CD14-positive monocyte (primary cell): ENCODE results near the gene KDELR1. TPM values are rescaled to one million over a fixed set of nuclear protein-coding genes. Genes with fewer than 3 reads are reported as not detected.
"Not testable (repeated sequence)": the region's sequence is repeated elsewhere in the genome, so short reads cannot be mapped to it uniquely, and the experiment has no call there.

Source experiments
- DNase-seq, 3 donors: peaks; one replicate each; pipeline ENCODE4 v3.0.0-alpha.2; 2011 to 2022
- H2AFZ ChIP-seq: 2 replicates; pipeline ENCODE4 v1.6.0; 2012; ENCODE audit warnings: mild to moderate bottlenecking, low read depth, low read length, inconsistent platforms; ENCODE audit not compliant: insufficient read depth, poor library complexity, severe bottlenecking
- H3K27ac ChIP-seq, 2 donors: 1 replicate in 1 of 2; 2 replicates in 1 of 2; pipeline ENCODE4 v1.5.1; 2012 to 2013; ENCODE audit warnings: low read length in 2 of 2, control low read depth in 1 of 2, inconsistent platforms in 1 of 2, low read depth in 1 of 2, mild to moderate bottlenecking in 1 of 2
- H3K27me3 ChIP-seq, 2 donors: one replicate each; pipeline versions ENCODE4 v1.6.0 to v1.6.1; 2011 to 2013; ENCODE audit warnings: low read length in 2 of 2; ENCODE audit not compliant: control insufficient read depth in 2 of 2, insufficient read depth in 2 of 2
- H3K36me3 ChIP-seq, 2 donors: replicated peaks in 1 of 2; 1 replicate in 1 of 2; 2 replicates in 1 of 2; pipeline versions ENCODE4 v1.5.1 to v1.6.1; 2012 to 2013; ENCODE audit warnings: low read length in 2 of 2, control low read depth in 1 of 2, inconsistent platforms in 1 of 2, mild to moderate bottlenecking in 1 of 2; ENCODE audit not compliant: insufficient read depth in 2 of 2, control insufficient read depth in 1 of 2
- H3K4me1 ChIP-seq, 2 donors: 1 replicate in 1 of 2; 2 replicates in 1 of 2; pipeline versions ENCODE4 v1.5.1 to v1.6.1; 2012 to 2013; ENCODE audit warnings: low read length in 2 of 2, control low read depth in 1 of 2, inconsistent platforms in 1 of 2, mild to moderate bottlenecking in 1 of 2, moderate library complexity in 1 of 2; ENCODE audit not compliant: insufficient read depth in 2 of 2, control insufficient read depth in 1 of 2
- H3K4me2 ChIP-seq: replicated peaks from 2 replicates; pipeline ENCODE3; 2012; ENCODE audit warnings: low read length, moderate library complexity, mild to moderate bottlenecking; ENCODE audit not compliant: poor library complexity, severe bottlenecking; ENCODE audit errors: extremely low read depth
- H3K4me3 ChIP-seq, 3 experiments: fragments of 200-600 bp in 1 of 3; sonication (generic) in 1 of 3; replicated peaks in 1 of 3; 1 replicate in 2 of 3; 2 replicates in 1 of 3; pipeline ENCODE4 v1.5.1; 2011 to 2013; ENCODE audit warnings: low read length in 3 of 3, mild to moderate bottlenecking in 3 of 3, control low read depth in 2 of 3, low read depth in 2 of 3, inconsistent platforms in 1 of 3, moderate library complexity in 1 of 3
- H3K79me2 ChIP-seq: 2 replicates; pipeline ENCODE4 v1.6.0; 2012; ENCODE audit warnings: mild to moderate bottlenecking, control low read depth, inconsistent platforms, low read length, moderate library complexity; ENCODE audit not compliant: insufficient read depth
- H3K9ac ChIP-seq: 2 replicates; pipeline ENCODE4 v1.6.0; 2017; ENCODE audit warnings: low read length, mild to moderate bottlenecking; ENCODE audit not compliant: insufficient read depth, poor library complexity, severe bottlenecking
- H3K9me3 ChIP-seq, 2 donors: replicated peaks in 1 of 2; 1 replicate in 1 of 2; 2 replicates in 1 of 2; pipeline versions ENCODE4 v1.5.1 to v1.6.1; 2012 to 2013; ENCODE audit warnings: low read length in 2 of 2, control low read depth in 1 of 2; ENCODE audit not compliant: control insufficient read depth in 1 of 2, insufficient read depth in 1 of 2
- H4K20me1 ChIP-seq: 2 replicates; pipeline ENCODE4 v1.6.0; 2012; ENCODE audit warnings: mild to moderate bottlenecking, low read length, control low read depth, moderate library complexity; ENCODE audit not compliant: insufficient read depth
- H3K27ac Mint-ChIP-seq, 7 donors: one replicate each; pipeline ENCODE4 v1.8.0; 2020; ENCODE audit warnings: mild to moderate bottlenecking in 7 of 7, mixed read lengths in 7 of 7, moderate library complexity in 6 of 7, inconsistent platforms in 2 of 7
- H3K27me3 Mint-ChIP-seq, 3 donors: one replicate each; pipeline ENCODE4 v1.8.0; 2021 to 2022; ENCODE audit warnings: low read depth in 3 of 3, mild to moderate bottlenecking in 3 of 3, mixed read lengths in 3 of 3, moderate library complexity in 3 of 3, inconsistent platforms in 1 of 3
- H3K36me3 Mint-ChIP-seq, 2 donors: one replicate each; pipeline ENCODE4 v1.8.0; 2020; ENCODE audit warnings: mixed read lengths in 2 of 2, inconsistent platforms in 1 of 2, mild to moderate bottlenecking in 1 of 2
- H3K4me1 Mint-ChIP-seq: one replicate; pipeline ENCODE4 v1.8.0; 2020; ENCODE audit warnings: mild to moderate bottlenecking, mixed read lengths
- H3K4me3 Mint-ChIP-seq, 2 donors: one replicate each; pipeline ENCODE4 v1.8.0; 2020; ENCODE audit warnings: mild to moderate bottlenecking in 2 of 2, mixed read lengths in 2 of 2, moderate library complexity in 1 of 2
- H3K9me3 Mint-ChIP-seq, 7 donors: one replicate each; pipeline ENCODE4 v1.8.0; 2020 to 2022; ENCODE audit warnings: mixed read lengths in 7 of 7, mild to moderate bottlenecking in 6 of 7, moderate library complexity in 6 of 7, inconsistent platforms in 2 of 7
- CTCF ChIP-seq: fragments of 200-600 bp; IDR thresholded peaks from one replicate; pipeline ENCODE4 v1.8.0; 2022; ENCODE audit warnings: antibody characterized with exemption, mild to moderate bottlenecking
- WGBS: methylation state at CpG from one replicate; pipeline ENCODE4 v1.1.5; 2013; ENCODE audit warnings: missing lambda C conversion rate; ENCODE audit not compliant: insufficient coverage; 5-methylcytosine and 5-hydroxymethylcytosine counted together
- intact Hi-C, 2 donors: fragments of 100-400 bp; cut with micrococcal nuclease; formaldehyde crosslinking; loops; one replicate each; pipeline versions ENCODE4 v1.15.0 to v1.15.1; 2023
- polyA plus RNA-seq, 3 donors: library from polyadenylated mRNA; depleted of rRNA in 1 of 3; unstranded in 2 of 3; stranded (reverse) in 1 of 3; fragments of 300-500 nt in 2 of 3; fragments of >200 nt in 1 of 3; fragmentation: Illumina TruSeq in 2 of 3; gene quantifications; 1 replicate in 2 of 3; 2 replicates in 1 of 3; pipeline ENCODE4 v1.2.3, GENCODE V29; 2012 to 2021

KDELR1 gene
- polyA plus RNA-seq, 3 donors: 42.0 to 72.0 (median 51.3) TPM

- Histone ChIP-seq H4K20me1 (peaks cover 5% of the 10 kb centered on the region), H3K4me1 (peaks cover 28 to 33% of the 10 kb centered on the region in 2 donors), H3K36me3 (peaks cover 3 to 15% of the 10 kb centered on the region in 2 donors), H3K4me2 (no peak overlapping the region), H3K79me2 (peaks cover 21% of the 10 kb centered on the region), H2AFZ (no peak overlapping the region), H3K9ac (no peak overlapping the region), H3K4me3 (no peak overlapping the region), H3K27me3 (peaks cover 48 to 58% of the 10 kb centered on the region in 2 donors), H3K9me3 (peaks cover 0 to 15% of the 10 kb centered on the region in 2 donors), H3K27ac (no peak overlapping the region)
- DNase-seq: no peak
- intact Hi-C loops: loop anchor here in 1 of 2 donors (10.0 kb wide), 1 partner anchor 52 kb away; the partner anchor contains the start of gene GRWD1
- Mint-ChIP-seq H3K27ac (no peak overlapping the region), H3K36me3 (peaks cover 15 to 21% of the 10 kb centered on the region in 2 donors), H3K4me3 (peak overlapping the region in 1 of 2 donors; percentile 80), H3K4me1 (peaks cover 27% of the 10 kb centered on the region), H3K9me3 (peaks cover 0 to 42% (median 10%) of the 10 kb centered on the region in 7 donors), H3K27me3 (peaks cover 60 to 66% (median 64%) of the 10 kb centered on the region in 3 donors)
- WGBS: 91% methylated on average over 13 of the region's 15 CpGs
- no peak for TF ChIP-seq CTCF
These were observed 1.7 kb upstream of the KDELR1 start for GRCh38 chr19:48392860-48393558.

- Mint-ChIP-seq H3K9me3 (peaks cover 0 to 34% (median 4%) of the 10 kb centered on the region in 7 donors), H3K36me3 (peaks cover 22 to 26% of the 10 kb centered on the region in 2 donors), H3K4me1 (peaks cover 16% of the 10 kb centered on the region), H3K27me3 (peaks cover 50 to 55% (median 54%) of the 10 kb centered on the region in 3 donors)
- H4K20me1 ChIP-seq, DNase-seq, H3K4me3 Mint-ChIP-seq, H3K9ac ChIP-seq, H3K27ac ChIP-seq, H3K4me2 ChIP-seq, H3K4me3 ChIP-seq, H3K27ac Mint-ChIP-seq, H2AFZ ChIP-seq: not testable (repeated sequence)
- peaks cover 18 to 22% of the 10 kb centered on the region in 2 donors for H3K4me1 ChIP-seq
- H3K27me3 ChIP-seq: peaks cover 40 to 48% of the 10 kb centered on the region in 2 donors
- 78% methylated on average over 1 of the region's 1 CpG for WGBS
- peaks cover 0 to 15% of the 10 kb centered on the region in 2 donors for H3K9me3 ChIP-seq
- peaks cover 13 to 26% of the 10 kb centered on the region in 2 donors for H3K36me3 ChIP-seq
- intact Hi-C loops: loop anchor here in 1 of 2 donors (10.0 kb wide), 1 partner anchor 53 kb away; the partner anchor contains the start of gene GRWD1
- H3K79me2 ChIP-seq: peaks cover 21% of the 10 kb centered on the region
These were observed 624 bp upstream of the KDELR1 start for GRCh38 chr19:48392006-48392344.
